ENCODE results near the gene HYAL2. TPM values are rescaled to one million over a fixed set of nuclear protein-coding genes. Genes with fewer than 3 reads are reported as not detected.

The HYAL2 gene
- total and polyA plus RNA-seq, 2 of the 8 experiments (the other 6 are each of a cell fraction or from before 2014, with no cell fraction given): 51.9 to 176 TPM

DNA sequence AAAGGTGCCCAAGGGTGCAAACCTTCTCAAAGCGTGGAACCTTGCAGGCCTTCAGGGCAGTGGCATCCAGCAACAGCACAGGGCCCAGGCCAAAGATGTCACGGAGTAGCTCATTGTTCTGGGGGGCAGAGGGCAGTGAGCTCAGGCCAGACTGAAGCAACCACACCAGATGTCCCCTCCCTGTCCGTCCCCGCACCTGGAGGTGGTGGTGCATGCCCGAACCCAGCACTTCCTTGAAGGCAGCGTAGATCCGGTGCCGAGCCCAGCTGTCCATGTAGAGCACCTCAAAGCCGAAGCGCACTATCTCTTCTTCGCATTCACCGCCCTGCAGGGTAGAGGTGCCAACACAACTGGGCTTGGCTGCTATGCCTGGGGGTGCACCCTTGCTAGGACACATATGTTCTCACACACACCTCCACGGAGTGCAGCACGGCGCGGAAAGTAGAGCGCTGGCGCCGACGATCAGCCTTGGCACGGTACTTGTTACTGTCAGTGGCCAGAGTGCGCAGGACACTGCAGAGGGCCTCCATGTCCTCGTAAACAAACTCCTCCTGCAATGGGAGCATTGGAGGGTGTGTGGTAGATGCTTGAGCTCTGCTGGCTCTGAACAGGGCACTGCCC lies 34.0 kb downstream of the HYAL2 start:
- ChIA-PET CTCF (ENCODE audit: partially characterized antibody) (interaction anchor here (0.8 to 4.3 kb wide), 7 partner anchors 9 to 60 kb away, joined by 3 to 13 read pairs (median 3); partner anchors contain the start of gene HYAL1), POLR2A (ENCODE audit: partially characterized antibody) (interaction anchor here (0.6 to 6.8 kb wide), 5 partner anchors 10 to 40 kb away, joined by 3 to 122 read pairs (median 3); partner anchors contain the start of genes HYAL3, LSMEM2 and NAA80)
- H3K79me2 ChIP-seq (ENCODE audit: control insufficient read depth in 1 of 2, insufficient read depth in 2 of 2, low read length in 2 of 2): peaks cover 0 to 15% of the 10 kb centered on the region in 2 experiments; a peak in 3 of 4 replicates
- DNase-seq (ENCODE audit: low read depth in 1 of 2, low spot score in 2 of 2): no peak
- no peak overlapping the region for H2BK12ac ChIP-seq (ENCODE audit: low read depth, low read length)
- H2BK20ac ChIP-seq (ENCODE audit: low read length): no peak overlapping the region
- H3K18ac ChIP-seq (ENCODE audit: extremely low read depth, low read length): no peak overlapping the region
- no peak overlapping the region for H2BK120ac ChIP-seq (replicated peaks; ENCODE audit: low read depth, low read length)
- no peaks in the 10 kb centered on the region; a peak in 1 of 7 replicates for H3K27me3 ChIP-seq (replicated peaks in 1 of 4; ENCODE audit: control insufficient read depth in 3 of 4, extremely low read depth in 1 of 4, insufficient read depth in 3 of 4, low read length in 3 of 4)
- H2AK5ac ChIP-seq (ENCODE audit: low read depth, low read length): no peak overlapping the region
- no peak overlapping the region for H2BK15ac ChIP-seq (ENCODE audit: low read length)
- H3K4me1 ChIP-seq (replicated peaks in 1 of 4; ENCODE audit: control insufficient read depth in 3 of 4, insufficient read depth in 4 of 4, low read length in 3 of 4): peaks cover 0 to 7% (median 5%) of the 10 kb centered on the region in 4 experiments; a peak in 4 of 7 replicates
- H3K4me3 ChIP-seq (ENCODE audit: extremely low read depth in 1 of 4, insufficient read depth in 2 of 4, low read depth in 3 of 4, low read length in 4 of 4): no peak overlapping the region
- peaks cover 10% of the 10 kb centered on the region for H3K23me2 ChIP-seq (ENCODE audit: low read depth, low read length)
- H3K4ac ChIP-seq (replicated peaks; ENCODE audit: insufficient read length, low read depth, low read length): no peak overlapping the region
- no peak overlapping the region for H3K27ac ChIP-seq (ENCODE audit: low read depth, low read length)
- peaks cover 0 to 13% of the 10 kb centered on the region in 2 experiments for H4K20me1 ChIP-seq (replicated peaks in 1 of 2; ENCODE audit: control insufficient read depth in 1 of 2, insufficient read depth in 2 of 2, low read length in 2 of 2)
- H2BK5ac ChIP-seq (ENCODE audit: low read depth, low read length): no peak overlapping the region; the same call in 1 of the 2 replicates
- peaks cover 8% of the 10 kb centered on the region; the same call in 1 of the 2 replicates for H3K79me1 ChIP-seq (ENCODE audit: low read depth, low read length)
- H3K56ac ChIP-seq (replicated peaks; ENCODE audit: insufficient read length, low read depth, low read length): no peak overlapping the region
- peaks cover 16 to 29% (median 22%) of the 10 kb centered on the region in 4 experiments for H3K36me3 ChIP-seq (ENCODE audit: control insufficient read depth in 2 of 4, insufficient read depth in 4 of 4, low read length in 3 of 4)
- H4K8ac ChIP-seq (ENCODE audit: extremely low read depth, insufficient read depth, low read length): no peak overlapping the region
- no peak overlapping the region for H3K23ac ChIP-seq (ENCODE audit: insufficient read length)
- H3K9ac ChIP-seq (replicated peaks in 1 of 4; ENCODE audit: extremely low read depth in 1 of 4, low read depth in 3 of 4, low read length in 3 of 4): no peak overlapping the region
- no peak overlapping the region for H3K14ac ChIP-seq (ENCODE audit: insufficient read length)
- H3K4me2 ChIP-seq (ENCODE audit: insufficient read depth in 1 of 2, low read depth in 2 of 2, low read length in 2 of 2): no peak overlapping the region
- no peak for TF ChIP-seq BCL11A (IDR thresholded peaks at IDR 0.05; ENCODE audit: low read depth in 2 of 2, low read length in 2 of 2)
- no peak for TF ChIP-seq MAFK (IDR thresholded peaks at IDR 0.05; ENCODE audit: low read depth, low read length)
- no peak for TF ChIP-seq HDAC6 (IDR thresholded peaks at IDR 0.05; ENCODE audit: low read depth, low read length)
- H2AFZ ChIP-seq (ENCODE audit: low read length): no peak overlapping the region
- H4K91ac ChIP-seq (replicated peaks; ENCODE audit: insufficient read length, low read length): no peak overlapping the region
- WGBS, 2 experiments (ENCODE audit: extremely low coverage in 1 of 2, insufficient coverage in 1 of 2, insufficient read length in 1 of 2, insufficient replicate concordance in 2 of 2, low coverage in 1 of 2, low lambda C conversion rate in 2 of 2, missing lambda C conversion rate in 1 of 2): 94% methylated on average over 23 of the region's 23 CpGs; no CpG with 5 or more reads in 1 of the 2 experiments
- H4K5ac ChIP-seq (ENCODE audit: insufficient read length, low read depth, low read length): no peak overlapping the region
- FAIRE-seq: no peak
- no peaks in the 10 kb centered on the region for H3K9me3 ChIP-seq (ENCODE audit: insufficient read depth in 2 of 2, low read depth in 1 of 2, low read length in 1 of 2)
